AG09319 (cell line): ENCODE data around the gene TYRO3.

Source experiments
- DNase-seq: peaks from one replicate; pipeline ENCODE4 v3.0.0-alpha.2; 2010; ENCODE audit warnings: low read depth; ENCODE audit errors: extremely low read depth
- TF ChIP-seq, protein P1 (sequence below): IDR thresholded peaks from 2 replicates; pipeline ENCODE4 v1.5.1; 2011; ENCODE audit warnings: low read depth, mild to moderate bottlenecking, inconsistent platforms, low read length, moderate library complexity

The TYRO3 gene

DNA sequence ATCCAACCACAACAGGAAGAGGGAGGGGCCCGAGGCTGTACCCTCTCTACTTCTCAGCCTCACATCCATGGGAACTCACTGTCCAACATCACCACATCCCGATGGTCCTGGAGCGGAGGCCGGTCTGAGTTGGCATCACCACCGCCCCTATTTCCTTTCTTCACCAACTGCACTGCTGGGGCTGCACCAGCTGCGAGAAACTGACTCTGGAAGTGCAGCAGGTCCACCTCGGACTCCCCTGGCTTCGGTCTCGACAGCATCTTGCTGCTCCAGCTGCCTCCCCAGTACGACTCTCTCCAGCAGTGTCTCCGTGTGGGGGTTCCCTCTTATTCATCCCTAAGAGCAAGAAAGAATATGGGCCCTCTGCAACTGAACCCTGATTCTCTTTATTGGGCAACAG, 22.1 kb upstream of the TYRO3 start:
- no peak for DNase-seq
- TF ChIP-seq, protein P1, sequence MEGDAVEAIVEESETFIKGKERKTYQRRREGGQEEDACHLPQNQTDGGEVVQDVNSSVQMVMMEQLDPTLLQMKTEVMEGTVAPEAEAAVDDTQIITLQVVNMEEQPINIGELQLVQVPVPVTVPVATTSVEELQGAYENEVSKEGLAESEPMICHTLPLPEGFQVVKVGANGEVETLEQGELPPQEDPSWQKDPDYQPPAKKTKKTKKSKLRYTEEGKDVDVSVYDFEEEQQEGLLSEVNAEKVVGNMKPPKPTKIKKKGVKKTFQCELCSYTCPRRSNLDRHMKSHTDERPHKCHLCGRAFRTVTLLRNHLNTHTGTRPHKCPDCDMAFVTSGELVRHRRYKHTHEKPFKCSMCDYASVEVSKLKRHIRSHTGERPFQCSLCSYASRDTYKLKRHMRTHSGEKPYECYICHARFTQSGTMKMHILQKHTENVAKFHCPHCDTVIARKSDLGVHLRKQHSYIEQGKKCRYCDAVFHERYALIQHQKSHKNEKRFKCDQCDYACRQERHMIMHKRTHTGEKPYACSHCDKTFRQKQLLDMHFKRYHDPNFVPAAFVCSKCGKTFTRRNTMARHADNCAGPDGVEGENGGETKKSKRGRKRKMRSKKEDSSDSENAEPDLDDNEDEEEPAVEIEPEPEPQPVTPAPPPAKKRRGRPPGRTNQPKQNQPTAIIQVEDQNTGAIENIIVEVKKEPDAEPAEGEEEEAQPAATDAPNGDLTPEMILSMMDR, result no peak

DNA sequence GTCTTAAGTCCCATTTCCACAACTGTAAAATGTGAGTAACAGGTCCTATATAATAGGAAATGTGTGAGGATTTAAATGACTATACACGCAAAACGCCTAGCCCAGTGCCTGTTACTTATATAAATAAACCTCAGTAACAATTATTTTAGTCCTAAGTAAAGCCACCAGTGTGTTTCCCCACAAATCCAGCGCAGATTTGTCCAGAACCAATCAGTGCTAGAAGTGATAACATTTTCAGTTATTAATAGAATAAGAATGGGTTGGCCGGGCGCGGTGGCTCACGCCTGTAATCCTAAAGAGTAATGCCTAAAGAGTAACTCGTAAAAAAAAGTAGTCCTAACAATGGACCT, 15.5 kb upstream of the TYRO3 start:
- TF ChIP-seq, protein P1, result no peak
- no peak for DNase-seq

DNA sequence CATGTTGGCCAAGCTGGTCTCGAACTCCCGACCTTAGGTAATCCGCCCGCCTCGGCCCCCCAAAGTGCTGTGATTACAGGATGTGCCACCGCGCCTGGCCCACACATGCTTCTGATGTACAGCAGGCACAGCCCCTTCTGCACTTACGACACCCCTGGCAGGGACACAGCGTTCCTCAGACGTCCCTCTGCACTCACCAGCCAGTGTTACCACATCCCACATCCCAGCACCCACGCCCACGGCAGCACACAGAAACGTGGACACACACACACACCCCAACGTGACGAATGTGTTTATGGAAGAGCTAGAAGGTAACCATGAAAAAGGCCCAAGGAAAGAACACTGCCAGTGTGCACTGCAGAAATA, 14.4 kb upstream of the TYRO3 start:
- TF ChIP-seq, protein P1, result no peak
- DNase-seq, result no peak

DNA sequence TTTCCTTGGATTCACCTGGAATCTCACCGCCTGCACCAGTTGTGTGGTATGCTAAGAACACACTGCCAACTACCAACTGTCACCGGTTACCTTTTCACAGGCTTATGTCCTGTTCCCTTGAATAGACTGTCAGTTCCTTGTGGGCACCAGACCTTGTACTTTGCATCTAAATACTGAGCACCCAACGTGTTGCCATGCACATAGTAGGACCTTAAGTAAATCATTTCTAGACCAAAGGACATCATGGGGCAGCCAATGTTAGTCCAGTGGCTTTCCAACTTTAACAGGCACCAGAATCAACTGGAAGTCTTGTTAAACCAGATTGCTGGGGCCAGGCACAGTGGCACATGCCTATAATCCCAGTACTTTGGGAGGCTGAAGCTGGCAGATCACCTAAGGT, 13.8 kb upstream of the TYRO3 start:
- DNase-seq, result no peak
- TF ChIP-seq, protein P1, result no peak

DNA sequence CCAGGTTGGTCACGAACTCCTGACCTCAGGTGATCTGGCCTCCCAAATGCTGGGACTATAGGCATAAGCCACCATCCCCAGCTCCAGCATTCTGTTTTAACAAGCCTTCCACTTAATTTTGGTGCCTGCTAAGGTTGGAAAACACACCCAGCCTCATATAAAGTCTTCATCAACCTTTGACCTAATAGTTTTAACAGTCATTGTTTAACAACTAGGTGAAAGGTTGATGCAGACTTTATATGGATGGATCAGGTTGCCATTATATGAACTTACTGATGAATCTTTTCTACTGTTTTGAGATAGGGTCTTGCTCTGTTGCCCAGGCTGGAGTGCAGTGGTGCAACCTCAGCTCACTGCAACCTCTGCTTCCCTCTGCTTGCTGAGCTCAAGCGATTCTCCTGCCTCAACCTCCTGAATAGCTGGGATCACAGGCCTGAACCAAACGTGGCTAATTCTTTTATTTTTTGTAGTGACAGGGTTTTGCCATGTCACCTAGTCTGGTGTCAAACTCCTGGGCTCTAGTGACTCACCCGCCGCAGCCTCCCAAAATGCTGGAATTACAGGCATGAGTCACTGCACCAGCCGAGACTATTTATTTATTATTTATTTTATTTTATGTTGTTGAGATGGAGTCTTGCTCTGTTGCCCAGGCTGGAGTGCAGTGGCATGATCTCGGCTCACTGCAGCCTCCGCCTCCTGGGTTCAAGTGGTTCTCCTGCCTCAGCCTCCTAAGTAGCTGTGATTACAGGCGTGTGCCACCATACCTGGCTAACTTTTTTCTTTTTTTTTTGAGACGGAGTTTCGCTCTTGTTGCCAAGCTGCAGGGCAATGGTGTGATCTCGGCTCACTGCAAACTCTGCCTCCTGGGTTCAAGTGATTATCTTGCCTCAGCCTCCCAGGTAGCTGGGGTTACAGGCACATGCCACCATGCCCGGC, 11.9 kb upstream of the TYRO3 start:
- no peak for DNase-seq

DNA sequence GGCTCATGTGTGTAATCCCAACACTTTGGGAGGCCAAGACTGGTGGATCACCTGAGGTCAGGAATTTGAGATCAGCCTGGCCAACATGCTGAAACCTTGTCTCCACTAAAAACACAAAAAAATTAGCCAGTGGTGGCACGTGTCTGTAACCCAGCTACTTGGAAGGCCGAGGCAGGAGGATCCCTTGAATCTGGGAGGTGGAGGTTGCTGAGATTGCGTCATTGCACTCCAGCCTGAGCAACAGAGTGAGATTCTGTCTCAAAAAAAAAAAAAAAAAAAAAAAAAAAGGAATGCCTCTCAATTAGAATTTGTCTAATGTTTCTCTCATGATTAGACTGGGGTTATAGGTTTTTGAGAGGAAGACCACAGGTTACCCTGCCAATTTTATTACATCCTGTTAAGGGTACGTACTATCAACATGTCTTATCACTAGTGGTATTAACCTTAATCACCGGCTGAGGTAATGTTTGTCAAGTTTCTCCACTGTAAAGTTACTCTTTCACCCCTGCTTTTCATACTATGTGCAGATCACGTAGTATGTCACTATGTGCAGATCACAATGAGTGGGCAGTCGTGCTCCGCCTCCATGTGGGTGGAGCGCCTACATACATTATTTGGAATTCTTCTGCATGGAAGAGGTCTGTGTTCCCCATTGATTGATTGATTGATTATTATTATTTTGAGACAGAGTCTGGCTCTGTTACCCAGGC, 8.8 kb upstream of the TYRO3 start:
- TF ChIP-seq, protein P1, result no peak
- no peak for DNase-seq

More for the DNA sequence above, 11.9 kb upstream of the TYRO3 start:
- TF ChIP-seq, protein P1, result no peak

DNA sequence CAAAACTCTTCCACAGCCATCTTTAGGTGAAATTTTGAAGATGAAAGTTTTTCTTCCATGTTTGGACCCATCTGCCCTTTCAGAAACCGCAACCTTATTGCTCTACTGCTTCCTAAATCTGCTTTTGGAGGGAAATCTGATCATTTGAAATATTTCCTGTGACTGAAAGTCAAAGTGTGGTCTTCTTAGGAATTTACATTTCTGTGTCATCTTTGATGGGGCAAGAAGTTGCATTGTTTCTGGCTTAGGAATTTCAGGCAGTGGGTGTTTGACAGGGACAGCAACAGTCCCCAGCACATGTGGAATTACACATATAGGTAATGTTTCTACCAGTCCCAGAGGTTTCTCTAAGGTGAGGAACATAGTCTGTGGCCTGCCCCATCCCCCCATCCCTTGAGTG, 5.3 kb upstream of the TYRO3 start:
- TF ChIP-seq, protein P1, result no peak

More for the DNA sequence above, 5.3 kb upstream of the TYRO3 start:
- no peak for DNase-seq
